Activated CD8-positive, alpha-beta memory T cell treated with anti-CD3 and anti-CD28 coated beads, Interleukin-2, amount 50 U/mL, for 48 hours (primary cell): ENCODE results near the gene ZSWIM1.
"Not testable (repeated sequence)": the region's sequence is repeated elsewhere in the genome, so short reads cannot be mapped to it uniquely, and the experiment has no call there.

ENCODE experiments used
- DNase-seq: peaks from one replicate; pipeline ENCODE4 v3.0.0-alpha.2; 2020

The ZSWIM1 gene

DNA sequence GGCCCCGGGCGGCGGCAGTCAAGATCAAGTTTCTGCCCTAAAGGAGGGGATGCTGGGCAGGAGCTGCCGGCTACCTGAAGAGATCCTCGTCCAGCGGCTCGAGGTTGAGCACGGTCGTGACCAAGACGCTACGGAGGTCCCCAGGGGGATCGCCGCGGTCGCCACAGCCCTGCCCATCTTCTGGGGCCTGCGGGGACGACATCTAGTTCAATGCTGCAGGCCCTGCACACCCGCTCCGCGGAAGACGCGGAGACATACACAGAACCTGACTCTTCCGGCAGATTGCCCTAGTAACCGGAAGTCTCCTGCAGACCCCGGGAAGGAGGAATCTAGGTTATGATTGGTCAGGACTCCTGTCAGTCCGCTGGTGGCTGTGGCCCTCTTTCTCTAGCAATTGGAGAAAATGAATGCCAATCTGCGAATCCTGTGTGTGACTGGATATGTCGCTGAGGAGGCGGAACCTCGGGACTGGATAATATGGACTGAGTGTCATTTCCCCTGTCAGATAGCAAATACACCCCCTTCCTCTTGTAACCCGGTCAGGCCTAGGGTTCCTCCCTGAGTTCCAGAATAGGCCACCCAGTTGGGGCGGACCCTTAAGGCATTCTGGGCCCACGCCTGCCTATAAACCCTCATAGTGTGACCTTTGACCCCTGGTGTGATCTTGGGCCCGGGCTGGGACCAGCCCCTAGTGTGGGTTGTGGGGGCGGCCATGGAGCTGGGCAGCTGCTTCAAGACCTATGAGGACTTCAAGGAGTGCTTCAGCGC is 23.7 kb upstream of the ZSWIM1 start, which contains the start of the genes ACOT8 and ZSWIM3:
TSS of gene ACOT8 (minus strand) at position 279 of the 768 bp plus-strand sequence. CDS start at position 202, 77 bp downstream.
TSS of gene ZSWIM3 (plus strand) at position 501 of the 768 bp plus-strand sequence. CDS start at position 713, 212 bp downstream.
- DNase-seq, result peak; percentile 87

DNA sequence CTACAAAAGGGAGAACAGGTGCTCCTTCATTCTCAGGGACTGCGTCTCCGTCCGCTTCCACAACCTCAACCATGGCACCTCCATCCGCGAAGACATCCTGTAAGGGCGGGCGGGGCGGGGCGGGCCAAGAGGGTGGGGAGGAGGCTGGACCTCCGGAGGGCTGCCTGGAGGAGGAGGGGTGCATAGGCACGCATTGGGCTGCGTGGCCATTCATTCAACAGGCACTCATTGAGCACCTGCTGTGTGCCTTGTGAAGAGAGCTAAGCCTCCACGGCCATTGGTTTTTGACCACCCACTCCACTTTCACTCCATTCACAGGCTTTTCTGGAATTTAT is 23.2 kb upstream of the ZSWIM1 start:
- DNase-seq, result no peak

DNA sequence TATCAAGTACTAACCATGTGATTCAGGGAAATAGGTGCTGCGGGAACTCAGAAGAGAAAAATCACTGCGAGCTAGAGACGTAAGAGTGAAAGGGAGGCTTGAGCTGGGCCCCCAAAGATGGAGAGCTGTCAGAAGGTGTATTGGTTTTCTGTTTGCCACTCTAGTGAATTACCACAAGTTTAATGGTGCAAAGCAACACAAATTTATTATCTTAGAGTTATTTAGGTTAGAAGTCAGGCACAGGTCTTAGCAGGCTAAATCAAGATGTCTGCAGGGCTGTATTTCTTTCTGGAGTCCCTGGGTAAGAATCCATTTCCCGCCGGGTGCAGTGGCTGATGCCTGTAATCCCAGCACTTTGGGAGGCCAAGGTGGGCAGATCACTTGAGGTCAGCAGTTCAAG is 21.1 kb upstream of the ZSWIM1 start:
- no peak for DNase-seq

DNA sequence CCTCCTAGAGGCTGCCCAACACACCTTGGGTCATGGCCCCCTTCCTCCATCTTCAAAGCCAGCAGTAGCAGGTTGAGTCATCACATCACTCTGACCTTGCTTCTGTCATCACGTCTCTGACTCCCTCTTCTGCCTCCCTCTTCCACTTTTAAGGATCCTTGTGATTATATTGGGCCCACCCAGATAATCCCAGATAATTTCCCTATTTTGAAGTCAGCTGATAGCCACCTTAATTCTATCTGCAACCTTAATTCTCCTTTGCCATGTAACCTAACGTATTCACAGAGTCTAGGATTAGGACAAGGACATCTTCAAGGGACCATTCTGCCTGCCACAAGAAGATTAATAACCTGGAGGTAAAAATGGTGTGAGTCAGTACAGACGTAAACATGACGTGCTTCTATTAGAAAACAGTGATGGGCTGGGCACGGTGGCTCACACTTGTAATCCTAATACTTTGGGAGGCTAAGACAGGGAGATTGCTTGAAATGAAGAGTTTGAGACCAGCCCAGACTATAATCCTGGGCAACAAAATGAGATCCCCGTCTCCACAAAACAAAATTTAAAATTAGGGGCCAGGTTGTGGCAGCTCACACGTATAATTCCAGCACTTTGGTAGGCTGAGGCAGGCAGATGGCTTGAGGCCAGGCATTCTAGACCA is 20.3 kb upstream of the ZSWIM1 start:
- DNase-seq, result no peak

DNA sequence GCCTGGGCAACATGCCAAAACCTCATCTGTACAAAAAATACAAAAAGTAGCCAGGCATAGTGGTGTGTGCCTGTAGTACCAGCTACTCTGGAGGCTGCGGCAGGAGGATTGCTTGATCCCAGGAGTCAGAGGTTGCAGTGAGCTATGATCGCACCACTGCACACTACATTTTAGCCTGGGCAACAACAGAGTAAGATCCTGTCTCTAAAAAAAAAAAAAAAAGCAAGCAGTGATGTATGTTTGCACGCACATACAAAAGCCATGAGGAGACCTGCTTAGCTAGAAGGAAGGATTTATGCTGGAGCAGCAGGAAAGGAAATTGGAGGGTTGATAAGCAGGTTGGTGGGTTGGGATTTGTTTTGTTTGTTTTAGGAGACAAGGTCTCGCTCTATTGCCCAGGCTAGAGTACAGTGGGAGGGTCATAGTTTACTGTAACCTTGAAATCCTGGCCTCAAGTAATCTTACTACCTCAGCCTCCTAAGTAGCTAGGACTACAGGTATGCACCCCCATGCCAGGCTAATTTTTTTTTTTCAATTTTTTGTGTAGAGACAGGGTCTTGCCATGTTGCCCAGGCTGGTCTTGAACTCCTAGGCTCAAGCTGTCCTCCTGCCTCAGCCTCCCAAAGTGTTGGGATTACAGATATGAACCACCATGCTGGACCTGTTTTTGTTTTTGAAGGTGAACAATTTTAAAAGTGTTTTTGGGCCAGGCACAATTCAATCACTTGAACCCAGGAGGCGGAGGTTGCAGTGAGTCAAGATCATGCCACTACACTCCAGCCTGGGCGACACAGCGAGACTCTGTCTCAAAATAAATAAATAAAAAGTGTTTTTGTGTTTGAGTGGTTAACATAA is 19.6 kb upstream of the ZSWIM1 start:
- DNase-seq, result no peak

DNA sequence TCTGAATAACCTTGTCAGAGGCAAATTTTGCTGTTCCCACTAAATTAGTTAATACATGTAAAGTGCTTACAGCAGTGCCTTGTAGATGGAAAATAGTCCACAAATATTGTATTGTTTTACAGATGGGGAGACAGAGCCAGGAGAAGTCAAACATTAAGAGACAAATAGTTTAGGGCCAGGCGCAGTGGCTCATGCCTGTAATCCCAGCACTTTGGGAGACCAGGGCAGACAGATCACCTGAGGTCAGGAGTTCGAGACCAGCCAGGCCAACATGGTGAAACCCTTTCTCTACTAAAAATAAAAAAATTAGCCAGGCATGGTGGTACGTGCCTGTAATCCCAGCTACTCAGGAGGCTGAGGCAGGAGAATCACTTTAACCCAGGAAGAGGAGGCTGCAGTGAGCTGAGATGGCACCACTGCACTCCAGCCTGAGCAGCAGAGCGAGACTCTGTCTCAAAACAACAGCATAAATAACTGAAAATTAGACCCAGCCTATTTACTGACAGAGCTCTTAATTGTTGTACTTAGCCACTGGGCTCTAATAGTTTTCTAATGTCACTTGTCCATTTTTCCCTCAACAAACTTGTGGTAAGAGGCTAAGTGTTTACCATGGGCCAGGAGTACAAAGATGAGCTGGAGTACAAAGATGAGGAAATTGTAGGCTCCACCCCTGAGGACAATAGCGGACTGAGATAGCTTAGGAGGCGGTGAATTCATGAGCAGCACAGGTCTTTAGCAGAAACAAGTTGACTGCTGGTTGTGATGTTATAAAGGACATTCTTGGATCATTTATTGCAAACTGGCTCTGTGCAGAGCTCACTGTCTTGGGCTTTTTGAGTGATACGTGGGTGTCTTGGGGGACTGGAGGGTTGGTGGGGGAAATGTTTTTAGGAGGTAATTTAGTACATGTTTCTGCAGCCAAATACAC is 17.2 kb upstream of the ZSWIM1 start:
- no peak for DNase-seq

DNA sequence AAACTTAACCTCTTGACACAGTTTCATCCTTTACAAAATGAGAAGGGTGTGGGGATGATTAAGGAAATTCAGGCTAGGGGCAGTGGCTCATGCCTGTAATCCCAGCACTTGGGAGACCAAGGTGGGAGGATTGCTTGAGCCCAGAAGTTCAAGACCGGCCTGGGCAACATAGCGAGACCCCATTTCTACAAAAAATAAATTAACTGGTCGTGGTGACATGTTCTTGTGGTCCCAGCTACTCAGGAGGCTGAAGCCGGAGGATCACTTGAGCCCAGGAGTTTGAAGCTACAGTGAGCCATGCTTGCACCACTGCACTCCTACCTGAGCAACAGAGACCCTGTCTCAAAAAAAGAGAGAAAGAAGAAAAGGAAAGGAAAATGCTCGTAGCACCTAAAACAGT is 14.6 kb upstream of the ZSWIM1 start:
- DNase-seq, result no peak

DNA sequence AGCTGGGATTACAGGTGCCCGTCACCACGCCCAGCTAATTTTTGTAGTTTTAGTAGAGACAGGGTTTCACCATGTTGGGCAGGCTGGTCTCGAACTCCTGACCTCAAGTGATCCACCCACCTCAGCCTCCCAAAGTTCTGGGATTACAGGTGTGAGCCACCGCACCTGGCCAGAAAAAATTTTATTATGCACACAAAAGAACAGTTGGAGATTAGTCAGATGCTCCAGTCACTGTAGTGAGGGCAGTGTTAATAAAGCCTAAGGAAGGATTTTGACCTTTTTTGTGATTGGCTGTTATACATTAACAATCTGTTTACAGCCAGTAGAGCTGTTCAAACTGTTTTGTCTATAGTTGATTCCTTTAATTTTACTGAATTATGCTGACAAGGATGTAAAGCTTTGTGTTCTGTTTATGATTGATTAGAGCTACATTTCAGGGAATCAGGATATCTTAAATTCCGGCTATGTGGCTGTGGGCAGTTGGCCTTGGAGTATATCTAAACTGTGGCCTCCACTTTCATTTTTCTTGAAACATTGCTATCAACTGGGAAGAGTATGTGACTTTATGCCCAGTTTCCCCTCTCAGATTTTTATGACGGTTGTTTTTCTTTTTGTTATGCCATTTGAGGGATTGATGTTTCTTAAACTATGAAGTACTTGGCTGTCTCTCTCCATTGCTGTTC is 13.8 kb upstream of the ZSWIM1 start:
- DNase-seq, result no peak

DNA sequence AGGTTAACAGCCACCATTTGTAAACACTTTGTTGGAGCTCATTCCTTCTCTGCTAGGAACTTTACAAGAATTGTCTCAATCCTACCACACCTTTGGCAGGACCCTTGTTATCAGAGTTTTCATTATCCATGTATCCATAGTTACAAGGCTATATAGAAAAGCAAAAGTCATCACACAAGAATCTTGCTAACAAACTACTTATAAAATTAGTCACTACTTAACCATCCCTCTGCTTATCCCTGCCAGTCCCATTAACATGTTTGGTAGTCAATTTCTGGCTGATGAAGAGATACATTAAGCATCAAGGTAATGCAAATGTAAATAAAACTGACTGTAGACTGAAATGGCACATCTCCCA is 13.2 kb upstream of the ZSWIM1 start:
- DNase-seq, result no peak

DNA sequence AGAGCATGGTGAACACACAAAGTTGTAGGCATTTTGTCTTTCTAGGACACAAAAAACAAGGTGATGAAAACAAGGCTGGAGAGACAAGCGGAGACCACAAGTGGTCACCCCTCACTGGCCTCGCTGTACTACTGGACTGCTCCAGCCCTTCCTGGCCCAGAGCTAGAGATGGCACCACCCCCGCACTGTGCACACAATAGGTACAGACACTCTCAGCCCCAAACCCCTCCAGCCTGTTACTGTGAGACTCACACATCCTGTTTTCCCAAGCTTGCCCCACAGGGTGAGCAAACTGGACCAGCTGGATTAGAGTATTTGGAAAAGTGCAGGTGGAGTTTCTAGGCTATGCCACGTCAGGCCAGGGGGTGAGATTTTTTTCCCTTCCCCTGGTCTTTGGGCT is 8.4 kb upstream of the ZSWIM1 start:
- DNase-seq, result no peak

DNA sequence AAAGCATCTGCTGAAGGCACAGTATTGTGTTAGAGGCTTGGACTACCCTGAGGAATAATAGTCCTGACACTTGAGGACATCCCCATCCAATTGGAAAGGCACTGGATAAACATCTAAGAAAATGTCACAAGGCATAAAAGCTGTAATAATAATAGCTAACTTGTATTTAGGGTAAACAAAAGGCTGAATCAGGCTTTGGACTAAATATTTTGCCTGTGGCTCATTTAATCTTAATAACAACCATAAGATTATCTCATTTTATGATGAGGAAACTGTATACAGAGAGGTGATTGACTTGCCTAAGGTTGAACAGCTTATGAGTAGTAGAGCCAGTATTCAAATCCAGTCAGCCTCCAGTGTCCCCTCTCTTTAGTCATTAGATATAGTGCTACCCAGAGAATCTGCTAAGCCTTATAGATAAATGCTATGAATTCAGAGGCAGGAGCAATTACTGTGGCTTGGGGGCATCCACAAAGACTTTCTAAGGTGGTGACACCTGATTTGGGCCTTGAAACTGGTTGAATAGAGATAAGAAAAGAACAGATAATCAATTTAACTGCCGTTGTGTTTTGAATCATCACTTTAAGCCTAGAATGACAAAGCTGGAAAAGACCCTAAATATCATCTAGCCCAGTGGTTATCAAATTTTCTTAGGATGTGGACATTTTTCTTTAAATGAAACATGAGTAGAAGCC is 7.5 kb upstream of the ZSWIM1 start:
- no peak for DNase-seq

DNA sequence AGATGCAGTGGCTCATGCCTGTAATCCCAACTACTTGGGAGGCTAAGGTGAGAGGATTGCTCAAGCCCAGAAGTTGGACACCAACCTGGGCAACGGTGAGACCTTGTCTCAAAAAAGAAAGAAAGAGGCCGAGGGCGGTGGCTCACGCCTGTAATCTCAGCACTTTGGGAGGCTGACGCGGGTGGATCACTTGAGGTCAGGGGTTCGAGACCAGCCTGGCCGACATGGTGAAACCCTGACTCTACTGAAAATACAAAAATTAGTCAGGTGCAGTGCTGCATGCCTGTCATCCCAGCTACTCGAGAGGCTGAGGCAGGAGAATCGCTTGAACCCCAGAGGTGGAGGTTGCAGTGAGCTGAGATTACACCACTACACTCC is 6.9 kb upstream of the ZSWIM1 start:
- not testable (repeated sequence) for DNase-seq

DNA sequence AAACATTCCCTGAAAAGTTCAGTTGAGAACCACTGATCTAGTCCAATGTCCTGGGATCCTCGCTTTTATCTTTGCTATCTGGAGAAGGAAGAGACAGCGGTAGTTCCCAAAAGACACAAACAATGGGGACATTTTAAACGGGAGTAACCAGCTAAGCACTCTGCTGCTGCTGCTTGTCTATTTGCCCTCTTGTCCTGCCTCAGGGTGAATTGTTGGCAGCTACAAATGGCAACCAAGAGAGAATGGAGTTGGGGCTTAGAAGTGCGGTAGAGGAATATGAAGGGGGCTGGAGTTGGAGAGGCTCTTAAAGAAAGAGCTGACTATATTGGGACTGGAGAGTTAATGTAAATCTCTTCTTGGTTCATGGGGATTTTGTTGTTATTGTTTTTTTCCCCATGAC is 6.5 kb upstream of the ZSWIM1 start:
- no peak for DNase-seq

DNA sequence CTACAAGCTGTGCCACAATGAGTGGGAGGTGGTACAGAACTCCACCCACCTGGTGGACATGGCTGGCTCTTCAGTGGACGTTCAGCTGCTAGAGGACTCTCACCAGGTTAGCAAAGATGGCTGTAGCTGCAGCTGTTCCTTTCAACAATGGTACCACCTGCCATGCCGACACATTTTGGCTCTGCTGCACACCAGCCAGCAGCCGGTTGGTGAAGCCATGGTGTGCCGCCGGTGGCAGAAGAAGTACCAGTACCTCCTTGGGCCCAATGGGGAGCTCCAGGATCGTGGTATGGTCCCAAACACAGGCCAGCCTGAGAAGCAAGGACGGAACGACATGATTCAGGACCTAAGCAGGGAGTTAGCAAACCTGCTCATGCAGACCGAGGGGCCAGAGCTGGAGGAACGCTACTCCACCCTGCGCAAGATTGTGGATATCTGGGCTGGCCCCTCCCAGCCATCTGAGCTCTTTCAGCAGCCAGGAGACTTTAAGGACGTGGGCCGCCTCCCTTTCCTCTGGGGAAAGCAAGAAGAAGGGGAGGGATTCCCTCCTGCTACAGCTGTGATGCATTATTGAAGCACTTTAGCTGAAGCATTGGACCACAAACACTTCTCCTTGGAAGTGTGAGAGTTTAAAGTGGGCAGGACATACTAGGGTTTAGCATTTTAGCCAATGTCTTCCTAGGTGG is 2.8 kb upstream of the ZSWIM1 start:
- DNase-seq, result no peak

DNA sequence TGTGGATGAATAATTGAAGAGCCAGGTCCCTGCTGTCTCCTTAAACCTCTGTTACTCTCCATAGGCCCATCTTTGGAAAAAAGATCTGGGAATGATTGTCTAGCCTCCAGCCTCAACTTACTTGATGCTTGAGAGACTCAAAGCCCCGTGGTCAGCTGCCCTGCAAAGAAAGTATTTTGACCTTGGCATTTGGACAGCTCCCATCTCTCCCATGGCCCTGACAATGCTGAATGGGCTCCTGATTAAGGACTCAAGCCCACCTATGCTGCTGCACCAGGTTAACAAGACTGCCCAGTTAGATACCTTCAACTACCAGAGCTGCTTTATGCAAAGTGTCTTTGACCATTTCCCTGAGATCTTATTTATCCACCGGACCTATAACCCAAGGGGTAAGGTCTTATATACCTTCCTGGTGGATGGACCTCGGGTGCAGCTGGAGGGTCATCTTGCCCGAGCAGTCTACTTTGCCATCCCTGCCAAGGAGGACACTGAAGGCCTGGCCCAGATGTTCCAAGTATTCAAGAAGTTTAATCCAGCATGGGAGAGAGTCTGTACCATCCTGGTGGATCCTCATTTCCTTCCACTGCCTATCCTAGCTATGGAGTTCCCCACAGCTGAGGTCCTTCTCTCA is 1.6 kb downstream of the ZSWIM1 start:
- no peak for DNase-seq

DNA sequence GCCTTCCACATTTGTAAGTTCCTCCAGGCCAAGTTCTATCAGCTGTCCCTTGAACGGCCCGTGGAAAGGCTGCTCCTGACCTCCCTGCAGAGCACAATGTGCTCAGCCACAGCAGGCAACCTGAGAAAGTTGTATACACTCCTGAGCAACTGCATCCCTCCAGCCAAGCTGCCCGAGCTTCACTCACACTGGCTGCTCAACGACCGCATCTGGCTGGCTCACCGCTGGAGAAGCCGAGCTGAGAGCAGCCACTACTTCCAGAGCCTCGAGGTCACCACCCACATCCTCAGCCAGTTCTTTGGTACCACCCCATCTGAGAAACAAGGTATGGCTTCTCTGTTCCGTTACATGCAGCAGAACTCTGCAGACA is 2.1 kb downstream of the ZSWIM1 start:
- DNase-seq, result no peak

DNA sequence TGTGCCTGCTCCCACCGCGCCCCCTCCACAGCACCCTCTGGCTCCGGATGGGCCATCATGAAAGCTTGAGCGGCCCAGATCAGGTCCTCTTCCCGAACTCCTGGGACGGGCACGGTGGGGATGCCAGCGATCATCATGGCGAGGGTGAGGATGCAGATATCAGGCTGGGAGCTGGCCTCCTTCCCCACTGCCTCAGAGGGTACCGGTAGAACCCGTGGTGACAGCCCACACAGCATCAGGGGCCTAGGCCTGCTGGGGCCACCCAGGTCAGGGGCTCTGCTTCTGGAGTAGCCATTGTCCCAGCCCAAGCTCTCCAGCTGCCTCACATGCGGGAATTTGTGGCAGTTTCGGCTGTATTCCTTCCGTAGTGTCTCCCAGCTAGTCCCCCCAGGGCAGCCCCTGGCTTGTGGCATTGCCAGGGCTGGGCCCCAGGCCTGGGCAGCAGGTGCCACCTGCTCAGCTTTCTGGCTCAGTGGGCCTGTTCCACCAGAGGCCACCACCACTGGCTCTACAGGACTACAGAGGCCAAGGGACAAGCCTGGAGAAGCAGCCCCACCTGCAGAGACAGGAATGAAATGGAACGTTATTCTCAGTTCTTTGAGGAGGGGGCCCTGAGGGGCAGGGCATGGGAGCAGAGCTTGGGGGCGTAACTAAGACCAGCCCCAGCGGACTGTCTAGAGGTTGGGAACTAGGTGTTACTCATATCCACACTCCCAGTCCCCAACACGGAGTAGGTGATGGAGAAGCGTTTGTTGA is 5.7 kb downstream of the ZSWIM1 start:
- no peak for DNase-seq

DNA sequence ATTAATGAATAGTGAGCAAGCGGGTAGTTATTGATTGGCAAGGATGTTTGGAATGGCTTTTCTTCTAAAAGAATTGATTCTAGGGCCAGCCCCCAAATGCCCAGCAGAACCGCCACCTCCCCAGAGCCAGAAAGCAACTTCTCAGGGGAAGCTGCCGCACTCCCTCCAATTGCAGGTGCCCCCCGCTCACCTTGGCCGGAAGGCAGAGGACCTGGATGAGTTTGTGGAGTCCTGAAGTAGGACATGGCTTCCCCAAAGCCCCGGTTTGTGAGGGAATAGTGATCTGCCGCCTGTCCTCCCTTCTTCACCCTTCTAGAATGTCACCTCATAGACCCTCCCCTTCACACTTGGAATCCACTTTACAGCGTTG is 6.3 kb downstream of the ZSWIM1 start, which contains the start of gene SPATA25:
TSS of gene SPATA25 (minus strand) at position 277 of the 370 bp plus-strand sequence. CDS start at position 245, 32 bp downstream.
- no peak for DNase-seq

DNA sequence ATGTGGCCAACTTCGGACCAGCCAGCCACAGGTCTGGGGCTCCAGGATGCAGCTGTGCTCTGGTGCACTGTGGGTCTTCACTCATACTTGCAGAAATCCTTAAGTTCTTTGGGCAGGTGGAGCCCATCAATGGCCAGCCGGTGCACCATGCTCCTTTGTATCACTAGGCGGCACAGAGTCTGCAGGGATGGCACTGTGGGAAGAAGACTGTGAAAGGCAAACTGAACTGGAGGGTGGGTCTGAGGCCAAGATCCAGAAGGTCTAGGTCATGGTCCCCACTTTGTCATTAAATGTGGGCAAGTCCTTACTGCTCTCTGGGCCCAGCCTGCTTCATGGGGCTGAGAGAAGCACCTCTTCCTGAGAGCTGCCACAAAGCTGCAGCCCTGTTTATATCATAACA is 7.7 kb downstream of the ZSWIM1 start:
- no peak for DNase-seq
